HG03457 (cell line): Measurements from ENCODE around the gene AGO1.
"Not testable (repeated sequence)": the region's sequence is repeated elsewhere in the genome, so short reads cannot be mapped to it uniquely, and the experiment has no call there.

Experiments
- ATAC-seq: cut with Tn5 transposase; IDR thresholded peaks from one replicate; pipeline ENCODE4 v1.9.1; 2021; ENCODE audit warnings: moderate number of reproducible peaks; ENCODE audit not compliant: unreplicated experiment

Gene AGO1

GRCh38 chr1:35968396-35968795, 85.4 kb downstream of the AGO1 start:
- no peak for ATAC-seq

GRCh38 chr1:35971601-35972000, 88.6 kb downstream of the AGO1 start:
- ATAC-seq = no peak

GRCh38 chr1:35972631-35973030, 89.6 kb downstream of the AGO1 start:
- ATAC-seq = not testable (repeated sequence)

DNA sequence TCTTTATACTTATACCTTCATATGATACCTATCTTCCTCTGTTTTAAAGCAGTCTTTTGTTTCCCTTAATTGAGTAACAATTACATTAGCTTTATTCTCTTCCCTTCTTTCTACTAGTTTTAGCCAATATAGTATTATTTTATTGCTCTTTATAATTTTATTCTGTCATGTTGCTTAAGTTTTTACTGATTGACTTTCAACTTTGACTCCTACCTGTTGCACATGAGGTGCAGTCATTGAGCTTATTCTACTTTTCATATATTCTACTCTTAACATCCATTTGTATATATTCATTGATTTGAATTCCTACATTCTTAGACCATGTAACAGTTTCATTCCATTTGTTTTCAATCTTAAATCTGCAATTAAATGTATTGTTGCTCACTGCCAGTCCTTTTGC, 97.1 kb downstream of the AGO1 start:
- no peak for ATAC-seq
